Subcutaneous adipose tissue (tissue), 4 donors: ENCODE measurements around the gene HIPK2. TPM values are rescaled to one million over a fixed set of nuclear protein-coding genes. Genes with fewer than 3 reads are reported as not detected.

Experiments
- total RNA-seq, 4 donors: library from RNA; depleted of rRNA; stranded (reverse); fragments of >200 nt; gene quantifications; one replicate each; pipeline ENCODE4 v1.1.0, GENCODE V29; 2016
- TF ChIP-seq, protein P1 (sequence below): fragments of 450-650 bp; IDR thresholded peaks from one replicate; pipeline ENCODE4 v1.5.1; 2016; ENCODE audit warnings: low read depth, mild to moderate bottlenecking, control low read depth, antibody characterized with exemption, moderate library complexity

HIPK2 gene
- total RNA-seq, 4 donors from 2014 or later, result 30.4 to 89.8 (median 60.9) TPM

GRCh38 chr7:139562961-139563565 lies 214.7 kb downstream of the HIPK2 start:
- TF ChIP-seq, protein P1, sequence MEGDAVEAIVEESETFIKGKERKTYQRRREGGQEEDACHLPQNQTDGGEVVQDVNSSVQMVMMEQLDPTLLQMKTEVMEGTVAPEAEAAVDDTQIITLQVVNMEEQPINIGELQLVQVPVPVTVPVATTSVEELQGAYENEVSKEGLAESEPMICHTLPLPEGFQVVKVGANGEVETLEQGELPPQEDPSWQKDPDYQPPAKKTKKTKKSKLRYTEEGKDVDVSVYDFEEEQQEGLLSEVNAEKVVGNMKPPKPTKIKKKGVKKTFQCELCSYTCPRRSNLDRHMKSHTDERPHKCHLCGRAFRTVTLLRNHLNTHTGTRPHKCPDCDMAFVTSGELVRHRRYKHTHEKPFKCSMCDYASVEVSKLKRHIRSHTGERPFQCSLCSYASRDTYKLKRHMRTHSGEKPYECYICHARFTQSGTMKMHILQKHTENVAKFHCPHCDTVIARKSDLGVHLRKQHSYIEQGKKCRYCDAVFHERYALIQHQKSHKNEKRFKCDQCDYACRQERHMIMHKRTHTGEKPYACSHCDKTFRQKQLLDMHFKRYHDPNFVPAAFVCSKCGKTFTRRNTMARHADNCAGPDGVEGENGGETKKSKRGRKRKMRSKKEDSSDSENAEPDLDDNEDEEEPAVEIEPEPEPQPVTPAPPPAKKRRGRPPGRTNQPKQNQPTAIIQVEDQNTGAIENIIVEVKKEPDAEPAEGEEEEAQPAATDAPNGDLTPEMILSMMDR, result no peak

- TF ChIP-seq, protein P1, result no peak
These were observed 215.3 kb downstream of the HIPK2 start for GRCh38 chr7:139562491-139562890.

DNA sequence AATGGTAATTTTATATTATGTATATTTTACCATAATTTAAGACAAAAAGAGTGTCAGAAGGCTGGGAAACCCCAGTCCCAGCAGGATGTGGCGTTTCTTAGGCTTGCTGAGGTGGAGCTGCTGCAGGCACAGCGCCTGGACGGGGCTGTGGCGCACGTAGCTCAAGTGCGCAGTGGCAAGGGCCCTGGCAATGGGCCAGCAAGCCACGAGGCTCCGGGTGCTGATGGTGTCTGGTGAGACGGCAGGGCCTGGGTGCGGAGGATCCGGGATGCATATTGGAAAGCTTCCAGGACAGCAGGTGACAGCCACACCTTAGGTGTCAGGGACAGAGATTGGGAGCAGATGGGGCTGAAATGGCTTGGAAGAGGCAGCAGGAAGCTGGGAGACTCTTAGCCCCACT lies 217.1 kb downstream of the HIPK2 start:
- TF ChIP-seq, protein P1, result no peak

GRCh38 chr7:139560199-139560598 lies 217.6 kb downstream of the HIPK2 start:
- TF ChIP-seq, protein P1, result no peak

- TF ChIP-seq, protein P1, result no peak
These were observed 218.3 kb downstream of the HIPK2 start for GRCh38 chr7:139559364-139560105.

GRCh38 chr7:139557857-139558581 lies 219.8 kb downstream of the HIPK2 start:
- TF ChIP-seq, protein P1, result no peak
